GM12878 (cell line): ENCODE data around the gene CHMP6. TPM values are rescaled to one million over a fixed set of nuclear protein-coding genes. Genes with fewer than 3 reads are reported as not detected.

Experiments used
- ATAC-seq: fragments of 200-7000 bp; cut with Tn5 transposase; 3 replicates; pipeline ENCODE4 v1.9.1; 2020; ENCODE audit warnings: mild to moderate bottlenecking, moderate library complexity
- BruUV-seq: library from RNA; stranded (reverse); fragments of 400-500 nt; replicated peaks from 2 replicates; lab custom pipeline; 2021; lab: Mats Ljungman, UMichigan
- CTCF ChIA-PET: fragments of 300-600 bp; sonication (Branson Sonifier 250); formaldehyde crosslinking; extraction: SDS; loops from one replicate; lab custom pipeline; 2021; ENCODE audit warnings: inconsistent platforms; lab: Yijun Ruan, JAX
- POLR2A ChIA-PET: fragments of 350-600 bp; formaldehyde crosslinking; extraction: SDS; loops from one replicate; lab custom pipeline; 2021; ENCODE audit warnings: inconsistent platforms; lab: Charles Lee
- RAD21 ChIA-PET: fragments of 300-600 bp; sonication (Branson Sonifier 250); formaldehyde crosslinking; loops from one replicate; lab custom pipeline; 2023; ENCODE audit warnings: antibody characterized with exemption; ENCODE audit not compliant: unreplicated experiment; lab: Charles Lee
- SMC1A ChIA-PET: fragments of 300-600 bp; sonication (Branson Sonifier 250); formaldehyde crosslinking; loops from one replicate; lab custom pipeline; 2023; ENCODE audit not compliant: unreplicated experiment, uncharacterized antibody; lab: Charles Lee
- DNase-seq: peaks from one replicate; pipeline ENCODE4 v3.0.0-alpha.2; 2011; ENCODE audit warnings: low read depth, low spot score
- FAIRE-seq: peaks from 3 replicates; lab custom pipeline; 2011; peaks lifted over from hg19 to GRCh38; lab: Jason Lieb, UNC
- H2AFZ ChIP-seq: 2 replicates; pipeline ENCODE4 v1.6.0; 2011; ENCODE audit warnings: low read depth, low read length, control low read depth; ENCODE audit not compliant: control insufficient read depth
- H3K27ac ChIP-seq: 2 replicates; pipeline ENCODE4 v1.5.1; 2011; ENCODE audit warnings: control low read depth; ENCODE audit not compliant: control insufficient read depth, insufficient read depth
- H3K27me3 ChIP-seq, 2 experiments: replicated peaks in 1 of 2; 2 replicates each; pipeline versions ENCODE4 v1.6.0 to v1.6.1; 2011; ENCODE audit warnings: low read length in 1 of 2; ENCODE audit not compliant: control insufficient read depth in 2 of 2, insufficient read depth in 2 of 2
- H3K36me3 ChIP-seq, 2 experiments: 2 replicates each; pipeline ENCODE4 v1.5.1; 2011; ENCODE audit warnings: low read length in 1 of 2; ENCODE audit not compliant: control insufficient read depth in 2 of 2, insufficient read depth in 2 of 2
- H3K4me1 ChIP-seq: 2 replicates; pipeline ENCODE4 v1.6.1; 2011; ENCODE audit warnings: mild to moderate bottlenecking, low read length, moderate library complexity, mixed read lengths; ENCODE audit not compliant: control insufficient read depth, insufficient read depth
- H3K4me2 ChIP-seq: 2 replicates; pipeline ENCODE4 v1.6.0; 2011; ENCODE audit warnings: control low read depth; ENCODE audit not compliant: control insufficient read depth, insufficient read depth
- H3K4me3 ChIP-seq: fragments of 200-600 bp; sonication (generic); 2 replicates; pipeline ENCODE4 v1.5.1; 2016
- H3K79me2 ChIP-seq: 2 replicates; pipeline ENCODE4 v1.6.0; 2011; ENCODE audit warnings: low read length; ENCODE audit not compliant: control insufficient read depth, insufficient read depth
- H3K9ac ChIP-seq: 2 replicates; pipeline ENCODE4 v1.8.0; 2011; ENCODE audit warnings: low read length, control low read depth, mixed read lengths; ENCODE audit not compliant: control insufficient read depth, insufficient read depth
- H3K9me3 ChIP-seq: replicated peaks from 3 replicates; pipeline ENCODE4 v1.5.1; 2011; ENCODE audit warnings: mild to moderate bottlenecking, low read length; ENCODE audit not compliant: control insufficient read depth, insufficient read depth
- H4K20me1 ChIP-seq: 2 replicates; pipeline ENCODE4 v1.6.0; 2011; ENCODE audit not compliant: control insufficient read depth, insufficient read depth
- FOXM1 ChIP-seq: IDR thresholded peaks from 2 replicates; pipeline ENCODE4 v1.6.1; 2012; ENCODE audit warnings: low read depth, mild to moderate bottlenecking, inconsistent platforms, low read length, moderate library complexity
- IKZF1 ChIP-seq: fragments of 450-650 bp; conservative IDR thresholded peaks from 2 replicates; pipeline ENCODE4 v1.6.1; 2017; ENCODE audit warnings: antibody characterized with exemption, mild to moderate bottlenecking
- IRF4 ChIP-seq: IDR thresholded peaks from 2 replicates; pipeline ENCODE4 v1.6.1; 2011; ENCODE audit warnings: low read depth, low read length
- POLR2AphosphoS5 ChIP-seq: IDR thresholded peaks from 2 replicates; pipeline ENCODE4 v1.6.1; 2011; ENCODE audit warnings: mild to moderate bottlenecking, low read length, inconsistent platforms
- RAD21 ChIP-seq: IDR thresholded peaks from 2 replicates; pipeline ENCODE4 v1.6.1; 2011; ENCODE audit warnings: mild to moderate bottlenecking, low read depth, low read length, moderate library complexity; ENCODE audit not compliant: insufficient read depth
- SRF ChIP-seq, 2 experiments: IDR thresholded peaks; 2 replicates each; pipeline ENCODE4 v1.6.1; 2011; ENCODE audit warnings: low read depth in 2 of 2, low read length in 2 of 2, mild to moderate bottlenecking in 1 of 2, moderate library complexity in 1 of 2
- TBL1XR1 ChIP-seq: IDR thresholded peaks from 2 replicates; pipeline ENCODE4 v1.6.1; 2012; ENCODE audit warnings: low read depth, low read length, improper control_type of control experiment
- ZNF24 ChIP-seq: fragments of 450-650 bp; IDR thresholded peaks from 2 replicates; pipeline ENCODE4 v1.6.1; 2017; ENCODE audit warnings: antibody characterized with exemption, mild to moderate bottlenecking
- ZNF687 ChIP-seq: fragments of 450-650 bp; IDR thresholded peaks from 2 replicates; pipeline ENCODE4 v1.6.1; 2017; ENCODE audit warnings: mild to moderate bottlenecking, moderate library complexity
- ZSCAN29 ChIP-seq: fragments of 450-650 bp; IDR thresholded peaks from 2 replicates; pipeline ENCODE4 v1.6.1; 2017; ENCODE audit warnings: mild to moderate bottlenecking, moderate library complexity
- WGBS: methylation state at CpG from one replicate; pipeline ENCODE4 v1.1.6; 2016; ENCODE audit warnings: low lambda C conversion rate; ENCODE audit not compliant: insufficient replicate concordance, insufficient coverage; ENCODE audit errors: missing lambda C conversion rate; 5-methylcytosine and 5-hydroxymethylcytosine counted together
- in situ Hi-C: fragments of 300-500 bp; cut with MboI; formaldehyde crosslinking; loops from 9 replicates; pipeline ENCODE4 v1.14.3; 2018; ENCODE audit warnings: mixed read lengths
- intact Hi-C: fragments of 100-400 bp; cut with micrococcal nuclease; formaldehyde crosslinking; loops from one replicate; pipeline ENCODE4 v1.14.2; 2022; ENCODE audit not compliant: unreplicated experiment
- polyA plus RNA-seq, 11 experiments: library from polyadenylated mRNA; depleted of rRNA in 4 of 11; unstranded in 6 of 11; stranded (reverse) in 5 of 11; fragments of >200 nt; fragmentation: Nextera tagmentation in 4 of 11; fragmentation: Illumina TruSeq in 1 of 11; extraction: Ambion mirVana in 4 of 11; extraction: Trizol in 1 of 11; gene quantifications; 1 replicate in 1 of 11; 2 replicates in 10 of 11; pipeline versions ENCODE4 v1.2.1 to v1.2.3, GENCODE V29; 2011 to 2016; ENCODE audit warnings: inconsistent platforms in 2 of 11, missing spikeins in 2 of 11, low read depth in 1 of 11
- total RNA-seq, 4 experiments: library from RNA; depleted of rRNA in 3 of 4; stranded (reverse); fragments of >200 nt in 3 of 4; fragmentation: Illumina TruSeq in 1 of 4; extraction: Trizol in 1 of 4; gene quantifications; 2 replicates each; pipeline versions ENCODE4 v1.2.1 to v1.2.3, GENCODE V29; 2013 to 2021
- TF ChIP-seq, protein P1 (sequence below): fragments of 450-650 bp; IDR thresholded peaks from 2 replicates; pipeline ENCODE4 v1.6.1; 2016; ENCODE audit warnings: mild to moderate bottlenecking

Gene CHMP6
- total and polyA plus RNA-seq, 10 of the 15 experiments (the other 5 are each of a cell fraction or from before 2014, with no cell fraction given), result 0.21 to 37.9 (median 14.7) TPM

DNA sequence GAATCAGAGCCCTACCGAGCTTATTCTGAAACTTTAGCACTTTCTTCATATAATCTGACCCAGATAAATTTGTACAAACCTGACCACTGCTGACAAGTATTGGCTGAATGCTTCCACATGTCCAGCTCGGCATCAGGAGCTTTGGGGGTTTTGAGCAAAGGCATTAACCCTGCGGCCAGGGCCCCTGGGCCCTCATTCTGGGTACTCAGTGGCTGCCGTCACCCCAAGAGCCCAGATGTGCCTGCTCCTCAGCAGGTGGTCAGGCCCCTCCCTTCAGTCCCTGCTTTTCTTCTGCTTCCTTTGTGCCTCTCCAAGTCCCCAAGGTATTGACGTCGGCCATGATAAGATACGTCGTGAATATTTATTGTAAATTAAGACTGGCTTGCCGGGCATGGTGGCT is 47.3 kb upstream of the CHMP6 start:
- H3K27ac ChIP-seq, result no peak overlapping the region
- H3K79me2 ChIP-seq, result no peaks in the 10 kb centered on the region
- TF ChIP-seq, protein P1, sequence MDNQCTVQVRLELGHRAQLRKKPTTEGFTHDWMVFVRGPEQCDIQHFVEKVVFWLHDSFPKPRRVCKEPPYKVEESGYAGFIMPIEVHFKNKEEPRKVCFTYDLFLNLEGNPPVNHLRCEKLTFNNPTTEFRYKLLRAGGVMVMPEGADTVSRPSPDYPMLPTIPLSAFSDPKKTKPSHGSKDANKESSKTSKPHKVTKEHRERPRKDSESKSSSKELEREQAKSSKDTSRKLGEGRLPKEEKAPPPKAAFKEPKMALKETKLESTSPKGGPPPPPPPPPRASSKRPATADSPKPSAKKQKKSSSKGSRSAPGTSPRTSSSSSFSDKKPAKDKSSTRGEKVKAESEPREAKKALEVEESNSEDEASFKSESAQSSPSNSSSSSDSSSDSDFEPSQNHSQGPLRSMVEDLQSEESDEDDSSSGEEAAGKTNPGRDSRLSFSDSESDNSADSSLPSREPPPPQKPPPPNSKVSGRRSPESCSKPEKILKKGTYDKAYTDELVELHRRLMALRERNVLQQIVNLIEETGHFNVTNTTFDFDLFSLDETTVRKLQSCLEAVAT, result no peak
- TF ChIP-seq IRF4 (no peak), IKZF1 (no peak), POLR2AphosphoS5 (no peak), ZNF687 (no peak), ZSCAN29 (no peak), FOXM1 (no peak), ZNF24 (no peak), RAD21 (no peak), SRF (IDR thresholded peaks at IDR 0.05; ENCODE audit: low read depth in 2 of 2, low read length in 2 of 2) (no peak), TBL1XR1 (no peak)
- no peak overlapping the region for H2AFZ ChIP-seq
- CTCF ChIA-PET, result interaction anchor here (1.1 kb wide), 1 partner anchor 14 kb away, joined by 3 read pairs; no protein-coding TSS in a partner anchor
- ATAC-seq, result no peak
- in situ Hi-C loops (no loop called here), intact Hi-C loops (no loop called here)
- no peaks in the 10 kb centered on the region for H3K4me1 ChIP-seq
- SMC1A ChIA-PET, result no interaction called here
- no peak overlapping the region for H3K4me3 ChIP-seq
- DNase-seq, result no peak
- RAD21 ChIA-PET, result no interaction called here
- no peaks in the 10 kb centered on the region for H4K20me1 ChIP-seq
- no peaks in the 10 kb centered on the region for H3K9me3 ChIP-seq
- H3K36me3 ChIP-seq, result peaks cover 0 to 6% of the 10 kb centered on the region in 2 experiments; a peak in 2 of 4 replicates
- no TSS peak for BruUV-seq
- no peak for FAIRE-seq
- POLR2A ChIA-PET, result interaction anchor here (0.7 kb wide), 1 partner anchor 548 kb away, joined by 3 read pairs; no protein-coding TSS in a partner anchor
- 96% methylated on average over 9 of the region's 9 CpGs for WGBS
- H3K9ac ChIP-seq, result no peak overlapping the region
- H3K4me2 ChIP-seq, result no peak overlapping the region
- H3K27me3 ChIP-seq, result no peaks in the 10 kb centered on the region
